A673 (cell line): Measurements from ENCODE around the gene KCNMA1.

ENCODE experiments used
- EZH2 ChIP-seq: fragments of 200-600 bp; sonication (generic); IDR thresholded peaks from 2 replicates; pipeline ENCODE4 v1.6.1; 2017; ENCODE audit warnings: borderline replicate concordance, low read depth, mild to moderate bottlenecking, mixed read lengths, antibody characterized with exemption, low read length; ENCODE audit not compliant: poor library complexity, severe bottlenecking
- TF ChIP-seq, protein P1 (sequence below): fragments of 300-800, 200-600 bp; sonication (generic); conservative IDR thresholded peaks from 2 replicates; pipeline ENCODE4 v1.5.1; 2017; ENCODE audit warnings: low read depth, mild to moderate bottlenecking, antibody characterized with exemption, low read length, moderate library complexity, mixed read lengths

DNA sequence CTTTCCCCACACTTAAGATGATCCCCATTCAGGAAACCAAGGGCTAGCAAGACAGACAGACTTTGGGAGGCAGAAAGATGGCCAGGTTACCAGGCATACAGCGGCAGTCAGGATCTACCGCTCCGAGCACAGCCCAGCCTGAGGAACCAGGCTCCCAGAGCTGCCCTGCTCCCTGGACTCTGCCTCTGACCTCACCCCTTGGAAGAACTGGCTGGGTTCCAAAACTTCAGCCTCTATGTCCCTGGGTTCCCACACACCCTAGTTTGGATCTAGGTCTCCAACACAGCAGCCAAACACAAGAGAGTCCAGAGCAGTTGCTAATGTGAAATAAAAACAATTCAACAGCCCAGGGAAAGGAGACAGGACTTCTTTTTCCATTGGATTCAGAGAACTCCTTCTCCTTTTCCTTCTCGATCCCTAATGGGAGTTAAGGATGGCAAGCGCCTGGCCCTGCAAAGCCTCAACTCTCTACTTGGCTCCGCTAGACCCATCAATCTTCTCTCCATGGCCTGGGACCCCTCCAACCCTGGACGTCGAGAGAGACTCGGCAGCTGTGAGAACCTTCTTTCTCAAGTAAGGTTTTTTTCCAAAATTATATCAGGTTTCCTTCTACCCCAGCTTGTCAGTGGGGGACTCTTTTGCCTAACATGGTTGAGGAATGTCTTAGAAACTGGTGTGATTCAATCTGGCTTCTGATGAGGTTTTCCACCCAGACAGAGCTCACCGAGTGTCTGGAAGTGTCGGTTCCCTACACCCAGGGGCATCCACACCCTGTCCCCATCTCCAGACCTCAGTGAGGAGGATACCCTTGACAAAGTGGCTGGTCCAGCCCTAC is 219.6 kb downstream of the KCNMA1 start:
- TF ChIP-seq, protein P1, sequence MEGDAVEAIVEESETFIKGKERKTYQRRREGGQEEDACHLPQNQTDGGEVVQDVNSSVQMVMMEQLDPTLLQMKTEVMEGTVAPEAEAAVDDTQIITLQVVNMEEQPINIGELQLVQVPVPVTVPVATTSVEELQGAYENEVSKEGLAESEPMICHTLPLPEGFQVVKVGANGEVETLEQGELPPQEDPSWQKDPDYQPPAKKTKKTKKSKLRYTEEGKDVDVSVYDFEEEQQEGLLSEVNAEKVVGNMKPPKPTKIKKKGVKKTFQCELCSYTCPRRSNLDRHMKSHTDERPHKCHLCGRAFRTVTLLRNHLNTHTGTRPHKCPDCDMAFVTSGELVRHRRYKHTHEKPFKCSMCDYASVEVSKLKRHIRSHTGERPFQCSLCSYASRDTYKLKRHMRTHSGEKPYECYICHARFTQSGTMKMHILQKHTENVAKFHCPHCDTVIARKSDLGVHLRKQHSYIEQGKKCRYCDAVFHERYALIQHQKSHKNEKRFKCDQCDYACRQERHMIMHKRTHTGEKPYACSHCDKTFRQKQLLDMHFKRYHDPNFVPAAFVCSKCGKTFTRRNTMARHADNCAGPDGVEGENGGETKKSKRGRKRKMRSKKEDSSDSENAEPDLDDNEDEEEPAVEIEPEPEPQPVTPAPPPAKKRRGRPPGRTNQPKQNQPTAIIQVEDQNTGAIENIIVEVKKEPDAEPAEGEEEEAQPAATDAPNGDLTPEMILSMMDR, result no peak
- no peak for TF ChIP-seq EZH2
